ENCODE data around the gene TLX3. TPM values are rescaled to one million over a fixed set of nuclear protein-coding genes. Genes with fewer than 3 reads are reported as not detected.

TLX3 gene
- total RNA-seq, 1 experiment from 2014 or later = not detected

- Histone ChIP-seq H3K27me3 (ENCODE audit: control insufficient read depth, insufficient read depth, low read length) (peaks cover 15% of the 10 kb centered on the region), H3K9me3 (ENCODE audit: control insufficient read depth, insufficient read depth, low read depth, low read length) (no peaks in the 10 kb centered on the region), H3K27ac (ENCODE audit: low read length) (no peak overlapping the region), H3K4me3 (ENCODE audit: low read depth in 2 of 2, low read length in 2 of 2) (no peak overlapping the region), H3K36me3 (ENCODE audit: control insufficient read depth, insufficient read depth, low read length) (no peaks in the 10 kb centered on the region), H3K4me1 (ENCODE audit: control insufficient read depth, insufficient read depth, low read length) (no peaks in the 10 kb centered on the region)
- ATAC-seq (no peak), DNase-seq (ENCODE audit: low read depth, low spot score) (no peak)
- intact Hi-C loops (cut with micrococcal nuclease; ENCODE audit: unreplicated experiment) (no loop called here), in situ Hi-C loops (cut with HindIII; ENCODE audit: low pct_unique_long_range_greater_than_20kb, low sequenced_read_pairs) (no loop called here)
- POLR2A ChIA-PET = no interaction called here
- CTCF ChIA-PET = no interaction called here
- TF ChIP-seq TCF7L2 (IDR thresholded peaks at IDR 0.05; ENCODE audit: low read depth, low read length) (no peak), CTCF (IDR thresholded peaks at IDR 0.05) (no peak), POLR2AphosphoS5 (IDR thresholded peaks at IDR 0.05; ENCODE audit: low read depth, low read length) (no peak), SIN3A (IDR thresholded peaks at IDR 0.05; ENCODE audit: borderline replicate concordance, insufficient read depth, low read depth, low read length) (no peak)
- TF ChIP-seq, protein P1, sequence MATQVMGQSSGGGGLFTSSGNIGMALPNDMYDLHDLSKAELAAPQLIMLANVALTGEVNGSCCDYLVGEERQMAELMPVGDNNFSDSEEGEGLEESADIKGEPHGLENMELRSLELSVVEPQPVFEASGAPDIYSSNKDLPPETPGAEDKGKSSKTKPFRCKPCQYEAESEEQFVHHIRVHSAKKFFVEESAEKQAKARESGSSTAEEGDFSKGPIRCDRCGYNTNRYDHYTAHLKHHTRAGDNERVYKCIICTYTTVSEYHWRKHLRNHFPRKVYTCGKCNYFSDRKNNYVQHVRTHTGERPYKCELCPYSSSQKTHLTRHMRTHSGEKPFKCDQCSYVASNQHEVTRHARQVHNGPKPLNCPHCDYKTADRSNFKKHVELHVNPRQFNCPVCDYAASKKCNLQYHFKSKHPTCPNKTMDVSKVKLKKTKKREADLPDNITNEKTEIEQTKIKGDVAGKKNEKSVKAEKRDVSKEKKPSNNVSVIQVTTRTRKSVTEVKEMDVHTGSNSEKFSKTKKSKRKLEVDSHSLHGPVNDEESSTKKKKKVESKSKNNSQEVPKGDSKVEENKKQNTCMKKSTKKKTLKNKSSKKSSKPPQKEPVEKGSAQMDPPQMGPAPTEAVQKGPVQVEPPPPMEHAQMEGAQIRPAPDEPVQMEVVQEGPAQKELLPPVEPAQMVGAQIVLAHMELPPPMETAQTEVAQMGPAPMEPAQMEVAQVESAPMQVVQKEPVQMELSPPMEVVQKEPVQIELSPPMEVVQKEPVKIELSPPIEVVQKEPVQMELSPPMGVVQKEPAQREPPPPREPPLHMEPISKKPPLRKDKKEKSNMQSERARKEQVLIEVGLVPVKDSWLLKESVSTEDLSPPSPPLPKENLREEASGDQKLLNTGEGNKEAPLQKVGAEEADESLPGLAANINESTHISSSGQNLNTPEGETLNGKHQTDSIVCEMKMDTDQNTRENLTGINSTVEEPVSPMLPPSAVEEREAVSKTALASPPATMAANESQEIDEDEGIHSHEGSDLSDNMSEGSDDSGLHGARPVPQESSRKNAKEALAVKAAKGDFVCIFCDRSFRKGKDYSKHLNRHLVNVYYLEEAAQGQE (IDR thresholded peaks at IDR 0.05; ENCODE audit: insufficient read depth in 1 of 2, low read depth in 2 of 2, low read length in 1 of 2) = no peak
- BruUV-seq (replicated peaks) = no TSS peak
Observed at GRCh38 chr5:171321447-171321846, 12.4 kb downstream of the TLX3 start.

DNA sequence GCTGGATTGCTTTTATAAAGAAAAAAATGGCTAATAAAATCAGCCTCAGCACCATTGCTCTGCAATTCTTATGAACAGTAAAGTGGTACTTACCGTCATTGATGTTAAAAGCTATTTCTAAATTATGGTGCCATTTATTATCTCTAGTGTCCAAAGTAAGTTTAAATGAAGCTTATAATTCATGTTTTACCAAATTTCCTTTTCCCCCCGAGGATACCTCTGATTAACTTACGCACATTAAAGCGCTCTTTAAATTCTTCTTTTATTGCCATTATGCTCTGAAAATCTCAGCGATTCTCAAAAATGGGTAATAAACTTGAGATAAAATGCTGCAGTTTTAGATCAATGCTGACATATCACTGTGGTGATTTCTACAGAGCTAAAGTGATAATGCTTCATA is 13.5 kb downstream of the TLX3 start:
- ATAC-seq = no peak
- no peak overlapping the region for H3K27ac ChIP-seq (ENCODE audit: low read length)
- ChIA-PET POLR2A (no interaction called here), CTCF (interaction anchor here (0.6 kb wide), 1 partner anchor 30 kb away, joined by 3 read pairs; no protein-coding TSS in a partner anchor)
- no peak overlapping the region for H3K4me3 ChIP-seq (ENCODE audit: low read depth in 2 of 2, low read length in 2 of 2)
- no peaks in the 10 kb centered on the region for H3K4me1 ChIP-seq (ENCODE audit: control insufficient read depth, insufficient read depth, low read length)
- intact Hi-C loops (cut with micrococcal nuclease; ENCODE audit: unreplicated experiment) (no loop called here), in situ Hi-C loops (cut with HindIII; ENCODE audit: low pct_unique_long_range_greater_than_20kb, low sequenced_read_pairs) (no loop called here)
- DNase-seq (ENCODE audit: low read depth, low spot score) = no peak
- TF ChIP-seq, protein P1 (IDR thresholded peaks at IDR 0.05; ENCODE audit: insufficient read depth in 1 of 2, low read depth in 2 of 2, low read length in 1 of 2) = no peak
- TF ChIP-seq CTCF (IDR thresholded peaks at IDR 0.05) (no peak), POLR2AphosphoS5 (IDR thresholded peaks at IDR 0.05; ENCODE audit: low read depth, low read length) (no peak), TCF7L2 (IDR thresholded peaks at IDR 0.05; ENCODE audit: low read depth, low read length) (no peak), SIN3A (IDR thresholded peaks at IDR 0.05; ENCODE audit: borderline replicate concordance, insufficient read depth, low read depth, low read length) (no peak)
- BruUV-seq (replicated peaks) = no TSS peak
- no peaks in the 10 kb centered on the region for H3K9me3 ChIP-seq (ENCODE audit: control insufficient read depth, insufficient read depth, low read depth, low read length)
- peaks cover 15% of the 10 kb centered on the region for H3K27me3 ChIP-seq (ENCODE audit: control insufficient read depth, insufficient read depth, low read length)
- H3K36me3 ChIP-seq (ENCODE audit: control insufficient read depth, insufficient read depth, low read length) = no peaks in the 10 kb centered on the region
